HG02571 (cell line): ENCODE data around the gene MAP1LC3A.

Experiments
- ATAC-seq: cut with Tn5 transposase; IDR thresholded peaks from one replicate; pipeline ENCODE4 v1.9.1; 2021; ENCODE audit warnings: mild to moderate bottlenecking, moderate library complexity; ENCODE audit not compliant: unreplicated experiment

The MAP1LC3A gene

DNA sequence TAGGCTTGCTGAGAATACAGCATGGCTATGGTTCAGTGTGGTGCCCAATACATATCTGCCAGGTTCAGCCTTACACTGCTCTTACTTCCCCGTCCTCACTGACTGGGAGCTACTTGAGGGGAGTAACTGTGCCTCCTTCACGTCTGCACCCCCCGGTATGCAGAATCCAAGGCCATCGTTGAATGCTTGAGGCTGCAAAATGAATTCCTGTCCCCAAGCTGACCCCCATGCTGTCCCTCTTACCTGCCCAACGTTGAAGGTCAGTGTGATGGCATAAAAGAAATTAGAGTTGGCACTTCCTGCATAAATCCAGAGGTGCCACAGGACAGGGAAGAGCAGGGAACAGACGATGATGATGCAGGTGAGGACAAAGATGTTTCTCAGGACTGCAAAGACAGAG, 16.3 kb downstream of the MAP1LC3A start:
- ATAC-seq = no peak

DNA sequence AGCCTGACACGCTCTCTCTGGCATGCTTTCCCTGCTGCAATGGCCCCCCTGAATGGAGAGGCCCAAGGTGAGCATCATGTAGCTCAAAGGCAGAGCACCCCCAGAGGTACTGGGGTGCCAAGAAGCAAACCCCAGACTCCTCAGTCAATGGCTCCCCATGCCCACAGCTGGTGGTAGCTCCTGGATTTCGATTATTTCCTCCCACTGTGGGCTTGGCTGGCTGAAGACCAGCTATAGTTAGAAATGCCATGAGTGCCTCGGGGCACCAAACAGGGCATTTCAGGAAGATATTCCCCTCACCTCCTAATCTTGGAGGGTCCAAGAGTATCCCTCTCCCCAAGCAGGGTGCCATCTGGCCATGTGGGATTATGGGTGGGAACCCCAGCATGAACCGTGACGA, 16.8 kb downstream of the MAP1LC3A start:
- no peak for ATAC-seq

- ATAC-seq = no peak
Measured at GRCh38 chr20:34575756-34576155, 17.2 kb downstream of the MAP1LC3A start.

DNA sequence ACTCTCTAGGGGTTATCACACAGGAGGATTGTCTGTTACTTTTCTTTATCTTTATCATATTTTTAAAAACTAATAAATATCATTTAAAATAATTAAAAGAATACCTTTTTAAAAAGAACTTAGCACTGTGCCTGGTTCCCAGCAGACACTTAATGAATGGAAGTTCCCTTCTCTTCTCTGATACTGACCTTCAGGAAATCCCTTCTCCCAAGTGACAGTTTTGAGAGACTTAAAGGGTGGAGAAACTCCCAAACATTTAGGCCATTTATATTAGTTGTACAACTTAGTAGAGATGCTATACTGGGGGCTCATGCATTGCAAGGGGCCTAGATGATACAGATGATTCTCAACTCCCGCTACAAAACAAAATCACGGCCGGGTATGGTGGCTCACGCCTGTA, 18.5 kb downstream of the MAP1LC3A start:
- no peak for ATAC-seq

- no peak for ATAC-seq
Measured at GRCh38 chr20:34578025-34578424, 19.5 kb downstream of the MAP1LC3A start.

DNA sequence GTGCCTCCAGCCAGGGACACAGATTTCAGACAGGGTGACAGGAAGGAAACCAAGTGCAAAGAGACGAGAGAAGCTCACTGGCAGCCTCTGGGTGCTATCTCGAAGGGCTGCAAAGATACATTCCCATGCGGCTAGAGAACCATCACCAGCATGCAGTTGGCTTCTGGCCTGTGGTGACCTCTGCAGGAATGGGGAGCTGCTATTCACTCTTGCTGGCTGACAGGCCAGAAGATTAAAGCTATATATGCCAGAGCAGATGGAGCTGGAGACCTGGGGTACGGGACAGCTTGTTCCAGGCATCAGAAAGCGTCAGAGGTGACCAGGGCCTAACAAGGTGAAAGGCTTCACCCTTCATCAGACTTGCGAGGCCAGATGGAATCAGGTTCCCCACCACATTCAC, 20.0 kb downstream of the MAP1LC3A start:
- ATAC-seq = no peak

GRCh38 chr20:34579191-34579978, 20.9 kb downstream of the MAP1LC3A start:
- no peak for ATAC-seq

DNA sequence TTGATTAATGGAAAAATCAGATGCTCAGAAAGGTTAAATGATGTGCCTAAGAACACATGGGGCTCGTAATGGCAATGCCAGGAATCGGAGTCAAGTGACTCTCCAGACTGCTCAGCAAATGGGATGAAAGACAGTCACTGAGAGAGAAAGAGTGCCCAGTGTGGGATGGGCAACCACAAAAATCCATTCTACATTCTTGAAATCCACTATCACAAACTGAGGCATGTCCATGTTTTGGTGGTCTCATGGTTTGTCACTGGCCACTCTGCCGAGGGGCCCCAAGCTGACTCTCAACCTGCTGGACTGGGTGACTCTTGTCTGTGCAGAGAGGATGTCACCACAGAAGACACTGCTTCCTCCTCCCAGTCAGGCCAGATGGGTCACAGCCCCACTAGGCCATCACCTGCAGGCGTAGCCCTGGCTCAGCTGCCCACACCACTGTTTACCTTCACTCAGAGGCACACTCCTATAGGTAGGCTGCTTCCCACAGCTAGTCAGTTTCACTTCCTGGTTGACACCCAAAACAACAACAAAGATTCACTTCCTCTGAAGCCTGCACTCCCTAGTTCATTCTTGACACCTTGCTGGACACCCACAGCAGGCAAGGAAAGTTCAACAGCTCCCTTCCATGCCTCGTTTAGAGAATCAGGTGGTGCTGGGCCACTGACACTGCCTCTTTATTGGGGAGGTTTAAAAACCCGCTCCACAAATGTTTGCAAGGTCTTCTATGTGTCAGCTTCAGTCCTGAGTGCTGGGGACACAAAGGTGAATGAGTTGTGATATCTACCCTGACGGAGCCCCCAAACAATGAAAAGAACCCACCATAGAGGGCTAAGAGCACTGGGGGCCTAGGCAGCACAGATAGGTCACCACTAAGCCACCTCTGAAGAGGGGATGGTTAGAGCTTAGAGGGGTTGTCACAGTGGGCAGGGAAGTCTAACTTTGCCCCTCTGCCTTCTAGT, 21.7 kb downstream of the MAP1LC3A start:
- ATAC-seq = no peak

- ATAC-seq = no peak
Measured at GRCh38 chr20:34581341-34582184, 23.0 kb downstream of the MAP1LC3A start.

- no peak for ATAC-seq
Measured at GRCh38 chr20:34582221-34582620, 23.7 kb downstream of the MAP1LC3A start.

GRCh38 chr20:34582911-34583310, 24.4 kb downstream of the MAP1LC3A start:
- ATAC-seq = no peak

DNA sequence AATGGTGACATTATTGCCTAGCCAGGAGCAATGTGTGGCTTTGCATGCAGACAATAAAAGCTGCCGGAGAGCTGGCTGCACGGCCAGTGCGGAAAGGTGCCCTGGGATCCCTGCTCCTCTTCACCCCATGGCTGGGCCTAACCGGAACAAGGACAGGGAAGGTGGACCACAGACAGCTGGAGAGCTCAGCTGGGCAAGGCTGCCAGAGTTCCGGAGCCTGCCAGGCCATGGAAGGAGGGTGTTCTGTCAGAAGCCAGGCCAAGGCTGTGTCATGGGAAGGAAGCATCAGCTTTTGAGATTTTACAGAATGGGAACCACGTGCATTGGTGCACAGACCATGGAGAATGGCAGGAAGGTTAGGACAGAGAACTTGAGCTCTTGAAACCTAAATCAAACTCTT, 25.0 kb downstream of the MAP1LC3A start:
- ATAC-seq = no peak

GRCh38 chr20:34585019-34585418, 26.5 kb downstream of the MAP1LC3A start:
- ATAC-seq = no peak

- no peak for ATAC-seq
Measured at GRCh38 chr20:34586488-34587163, 28.1 kb downstream of the MAP1LC3A start.

DNA sequence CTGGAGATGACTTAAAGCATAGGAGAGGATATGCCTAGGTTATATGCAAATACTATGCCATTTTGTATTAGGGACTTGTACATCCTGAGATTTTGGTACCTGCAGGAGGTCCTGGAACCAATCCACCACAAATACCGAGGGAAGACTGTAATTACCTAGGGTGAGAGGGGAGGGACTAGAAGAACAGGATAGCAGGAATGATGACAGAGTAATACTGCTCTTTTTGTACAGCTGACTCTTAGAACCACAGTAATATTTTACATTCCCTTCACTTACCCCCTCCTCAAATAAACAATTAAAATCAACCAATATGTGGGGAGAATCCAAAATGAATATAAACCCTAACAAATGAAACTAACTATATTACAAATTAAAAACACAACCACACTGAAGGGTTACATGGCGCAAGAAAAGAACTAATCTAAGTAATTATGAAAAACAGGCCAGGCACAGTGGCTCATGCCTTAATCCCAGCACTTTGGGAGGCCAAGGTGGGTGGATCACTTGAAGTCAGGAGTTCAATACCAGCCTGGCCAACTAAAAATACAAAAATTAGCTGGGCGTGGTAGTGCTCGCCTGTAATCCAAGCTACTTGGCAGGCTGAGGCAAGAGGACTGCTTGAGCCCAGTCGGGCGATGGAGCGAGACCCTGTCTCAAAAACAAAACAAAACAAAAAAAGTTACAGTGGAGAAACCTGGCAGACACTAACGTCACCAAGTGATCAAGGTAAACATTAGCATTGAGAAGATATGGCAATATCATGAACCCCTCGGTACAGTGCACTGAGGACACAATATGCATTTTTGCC, 37.1 kb downstream of the MAP1LC3A start:
- ATAC-seq = no peak

DNA sequence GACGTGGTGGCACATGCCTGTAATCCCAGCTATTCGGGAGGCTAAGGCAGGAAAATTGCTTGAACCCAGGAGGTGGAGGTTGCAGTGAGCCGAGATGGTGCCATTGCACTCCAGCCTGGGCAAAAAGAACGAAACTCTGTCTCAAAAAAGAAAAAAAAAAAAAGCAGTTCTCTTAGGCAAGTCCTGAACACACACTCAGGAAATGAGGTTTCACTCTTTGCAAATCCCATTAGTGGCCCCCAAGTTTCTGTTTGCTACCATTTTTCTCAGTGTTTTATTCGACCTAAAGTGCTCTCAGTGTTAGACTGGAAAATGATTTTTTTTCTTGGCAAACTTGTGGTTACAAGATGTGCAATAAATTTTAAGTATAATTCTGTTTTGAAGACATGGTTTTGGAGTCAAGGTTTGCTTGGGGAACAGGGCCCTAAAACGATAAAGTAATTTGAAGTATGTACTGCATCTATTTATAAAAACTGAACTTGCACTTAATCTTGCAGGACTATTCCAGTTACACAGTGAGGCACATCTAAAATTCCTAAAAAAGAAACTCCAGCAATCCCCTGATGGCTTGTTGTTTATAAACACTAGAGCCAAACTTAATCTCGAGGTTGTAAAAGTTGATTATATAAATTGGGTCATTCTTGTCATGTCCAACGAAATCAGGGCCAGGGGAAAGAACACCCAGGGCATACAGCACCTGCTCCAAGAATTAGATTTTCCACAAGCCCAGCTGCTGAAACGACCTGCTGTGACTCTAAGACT, 42.6 kb downstream of the MAP1LC3A start:
- ATAC-seq = no peak

DNA sequence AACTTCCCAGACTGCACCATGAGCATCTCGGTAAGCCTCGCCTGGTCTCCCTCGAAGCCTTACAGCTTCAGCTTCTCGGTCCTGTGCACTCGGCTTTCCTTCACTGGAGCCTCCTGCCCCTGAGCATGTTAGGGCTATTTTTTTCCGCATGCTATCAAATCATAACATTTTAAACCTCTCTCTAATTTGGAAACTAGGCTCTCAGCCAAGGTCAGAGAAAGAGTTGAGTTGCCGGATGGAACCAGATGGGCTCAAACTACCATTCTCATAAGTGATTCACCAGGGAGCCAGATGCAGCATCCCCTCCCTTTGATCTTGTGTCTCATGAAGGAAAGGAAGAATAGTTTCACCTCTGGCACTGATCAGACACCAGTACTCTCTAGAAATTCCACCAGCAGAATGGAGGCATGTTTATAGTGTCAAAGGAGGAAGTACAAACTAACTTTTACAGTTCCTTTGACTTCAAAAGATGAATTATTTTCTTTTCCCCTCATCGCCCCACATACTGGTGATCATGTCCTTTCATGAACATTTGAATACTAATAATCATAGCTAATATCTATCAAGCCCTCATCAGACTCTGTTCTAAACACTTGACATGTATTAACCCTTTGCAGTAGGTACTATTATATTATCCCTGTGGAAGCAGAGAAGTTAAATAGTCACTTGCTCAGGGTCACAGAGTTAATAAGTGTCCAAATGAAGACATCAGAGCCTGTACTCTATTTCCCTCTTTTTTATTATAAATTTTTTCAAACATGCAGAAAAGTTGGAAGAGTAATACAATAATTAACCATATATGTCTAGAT, 46.7 kb downstream of the MAP1LC3A start:
- no peak for ATAC-seq

- ATAC-seq = no peak
Measured at GRCh38 chr20:34607066-34607465, 48.5 kb downstream of the MAP1LC3A start.
